Karpas-422 (cell line): ENCODE results near the gene ITPR1. TPM values are rescaled to one million over a fixed set of nuclear protein-coding genes. Genes with fewer than 3 reads are reported as not detected.

Experiments
- DNase-seq: peaks from one replicate; pipeline ENCODE4 v3.0.0-alpha.2; 2015
- H2AFZ ChIP-seq: fragments of 200-600 bp; sonication (generic); 2 replicates; pipeline ENCODE4 v1.6.1; 2014; ENCODE audit warnings: antibody characterized with exemption, low read length, mixed read lengths
- H3K27ac ChIP-seq: fragments of 200-600 bp; sonication (generic); 2 replicates; pipeline ENCODE4 v1.5.1; 2014; ENCODE audit warnings: mild to moderate bottlenecking, low read length, moderate library complexity
- H3K27me3 ChIP-seq: fragments of 200-600 bp; sonication (generic); 2 replicates; pipeline ENCODE4 v1.6.1; 2014; ENCODE audit warnings: low read length, mixed read lengths
- H3K36me3 ChIP-seq: fragments of 200-600 bp; sonication (generic); 2 replicates; pipeline ENCODE4 v1.6.1; 2014; ENCODE audit warnings: low read length, mixed read lengths; ENCODE audit not compliant: insufficient read depth
- H3K4me1 ChIP-seq: fragments of 200-600 bp; sonication (generic); 2 replicates; pipeline ENCODE4 v1.6.1; 2014; ENCODE audit warnings: mild to moderate bottlenecking, low read length, mixed read lengths
- H3K4me2 ChIP-seq: fragments of 200-600 bp; sonication (generic); 2 replicates; pipeline ENCODE4 v1.6.1; 2014; ENCODE audit warnings: low read length, low read depth, mild to moderate bottlenecking; ENCODE audit not compliant: poor library complexity, severe bottlenecking
- H3K4me3 ChIP-seq: fragments of 200-600 bp; sonication (generic); 2 replicates; pipeline ENCODE4 v1.5.1; 2014; ENCODE audit warnings: mild to moderate bottlenecking, antibody characterized with exemption, low read length, mixed read lengths
- H3K79me2 ChIP-seq: fragments of 200-600 bp; sonication (generic); 2 replicates; pipeline ENCODE4 v1.6.1; 2014; ENCODE audit warnings: mild to moderate bottlenecking, low read length, mixed read lengths
- H3K9ac ChIP-seq: fragments of 200-600 bp; sonication (generic); 2 replicates; pipeline ENCODE4 v1.6.0; 2014; ENCODE audit warnings: low read length
- H3K9me2 ChIP-seq: fragments of 200-600 bp; sonication (generic), shearing (Covaris generic); replicated peaks from 2 replicates; pipeline ENCODE4 v1.6.0; 2014; ENCODE audit warnings: mild to moderate bottlenecking, low read length, moderate library complexity; ENCODE audit not compliant: insufficient read depth
- H3K9me3 ChIP-seq: fragments of 300-700, 200-600 bp; sonication (generic); 2 replicates; pipeline ENCODE4 v1.6.1; 2014; ENCODE audit warnings: low read length, mixed read lengths
- H4K20me1 ChIP-seq: fragments of 200-600 bp; sonication (generic); 2 replicates; pipeline ENCODE4 v1.6.1; 2014; ENCODE audit warnings: mild to moderate bottlenecking, antibody characterized with exemption, low read length, low read depth; ENCODE audit not compliant: insufficient read depth
- total RNA-seq: library from RNA; depleted of rRNA; stranded (reverse); fragments of >200 nt; shearing (Covaris generic); gene quantifications from 2 replicates; pipeline ENCODE4 v1.2.3, GENCODE V29; 2014; ENCODE audit warnings: low replicate concordance

Gene ITPR1
- total RNA-seq, 1 experiment from 2014 or later, result 18.2 TPM

- H4K20me1 ChIP-seq, result no peaks in the 10 kb centered on the region
- H3K9me2 ChIP-seq, result no peaks in the 10 kb centered on the region
- DNase-seq, result no peak
- peaks cover 9% of the 10 kb centered on the region for H3K4me1 ChIP-seq
- H3K27me3 ChIP-seq, result no peaks in the 10 kb centered on the region
- no peak overlapping the region for H3K9ac ChIP-seq
- H3K79me2 ChIP-seq, result no peaks in the 10 kb centered on the region
- H3K9me3 ChIP-seq, result no peaks in the 10 kb centered on the region
- no peak overlapping the region for H2AFZ ChIP-seq
- no peak overlapping the region for H3K4me3 ChIP-seq
- no peak overlapping the region for H3K4me2 ChIP-seq
- H3K27ac ChIP-seq, result no peak overlapping the region
- no peaks in the 10 kb centered on the region for H3K36me3 ChIP-seq
Observed at GRCh38 chr3:4804161-4805058, 311.3 kb downstream of the ITPR1 start.

- Histone ChIP-seq H3K27me3 (no peaks in the 10 kb centered on the region), H3K9me3 (no peaks in the 10 kb centered on the region), H3K4me2 (no peak overlapping the region), H3K9ac (no peak overlapping the region), H3K9me2 (no peaks in the 10 kb centered on the region), H3K36me3 (no peaks in the 10 kb centered on the region), H3K4me1 (peaks cover 5% of the 10 kb centered on the region), H3K79me2 (no peaks in the 10 kb centered on the region), H2AFZ (no peak overlapping the region), H3K4me3 (no peak overlapping the region), H3K27ac (no peak overlapping the region), H4K20me1 (no peaks in the 10 kb centered on the region)
- DNase-seq, result no peak
Observed at GRCh38 chr3:4805662-4806061, 312.5 kb downstream of the ITPR1 start.

GRCh38 chr3:4806535-4807108, 313.5 kb downstream of the ITPR1 start:
- Histone ChIP-seq H3K27me3 (no peaks in the 10 kb centered on the region), H3K9ac (no peak overlapping the region), H4K20me1 (no peaks in the 10 kb centered on the region), H3K36me3 (no peaks in the 10 kb centered on the region), H3K79me2 (no peaks in the 10 kb centered on the region), H3K9me2 (no peaks in the 10 kb centered on the region), H3K4me1 (no peaks in the 10 kb centered on the region), H3K27ac (no peak overlapping the region), H3K9me3 (no peaks in the 10 kb centered on the region), H3K4me3 (no peak overlapping the region), H3K4me2 (no peak overlapping the region), H2AFZ (no peak overlapping the region)
- DNase-seq, result no peak

DNA sequence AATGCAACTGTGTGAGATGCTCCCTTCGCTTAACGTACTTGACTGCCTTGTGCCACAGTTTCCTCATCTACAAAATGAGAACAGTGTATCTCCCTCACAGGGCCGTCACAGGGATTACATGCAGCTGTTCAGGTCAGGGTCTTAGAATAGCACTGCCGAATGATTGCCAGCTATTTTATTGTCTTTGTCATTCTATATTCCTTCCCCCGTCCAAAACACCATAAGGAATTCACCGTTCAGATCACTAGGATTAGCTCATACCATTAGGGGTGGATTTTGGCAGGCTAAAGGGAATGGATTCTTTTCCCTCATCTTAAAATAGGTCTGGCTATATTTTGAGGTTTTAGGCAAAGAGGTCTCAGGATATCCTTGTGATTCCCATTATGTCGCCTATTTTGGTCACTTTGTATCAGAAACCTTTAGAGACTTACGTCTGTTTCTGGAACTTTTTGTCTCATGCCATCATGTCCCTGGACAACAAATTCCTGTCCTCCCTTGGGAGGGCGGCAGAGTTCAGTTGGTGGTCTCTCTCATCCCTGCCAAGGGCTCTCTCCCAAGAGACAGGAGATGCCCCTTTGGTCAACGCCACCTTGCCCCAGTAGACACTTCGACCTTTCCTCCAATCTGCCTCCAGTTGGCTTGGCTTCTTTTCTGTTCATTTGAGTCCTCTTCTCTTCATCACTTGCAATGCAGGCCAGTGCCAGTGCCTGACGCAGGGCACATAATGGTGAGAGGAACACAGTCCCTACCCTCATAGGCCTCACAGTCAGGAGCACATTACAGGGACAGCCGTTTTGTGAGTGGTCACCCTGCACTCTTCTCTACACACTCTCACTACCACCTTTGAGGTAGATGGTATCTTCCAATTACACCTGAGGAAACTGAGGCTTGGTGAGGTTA, 314.5 kb downstream of the ITPR1 start:
- Histone ChIP-seq H3K4me3 (no peak overlapping the region), H3K36me3 (no peaks in the 10 kb centered on the region)
- no peak for DNase-seq

GRCh38 chr3:4808637-4809036, 315.5 kb downstream of the ITPR1 start:
- no peaks in the 10 kb centered on the region for H4K20me1 ChIP-seq
- H3K4me1 ChIP-seq, result no peaks in the 10 kb centered on the region
- H3K4me2 ChIP-seq, result no peak overlapping the region
- no peaks in the 10 kb centered on the region for H3K27me3 ChIP-seq
- no peak overlapping the region for H3K4me3 ChIP-seq
- no peak overlapping the region for H3K27ac ChIP-seq
- no peaks in the 10 kb centered on the region for H3K79me2 ChIP-seq
- H3K9me3 ChIP-seq, result no peaks in the 10 kb centered on the region
- H2AFZ ChIP-seq, result no peak overlapping the region
- H3K36me3 ChIP-seq, result no peaks in the 10 kb centered on the region
- H3K9me2 ChIP-seq, result no peaks in the 10 kb centered on the region
- no peak for DNase-seq
- H3K9ac ChIP-seq, result no peak overlapping the region

More for the DNA sequence above, 314.5 kb downstream of the ITPR1 start:
- Histone ChIP-seq H3K79me2 (no peaks in the 10 kb centered on the region), H3K4me2 (no peak overlapping the region), H3K9ac (no peak overlapping the region), H3K27me3 (no peaks in the 10 kb centered on the region), H3K9me2 (no peaks in the 10 kb centered on the region), H3K4me1 (no peaks in the 10 kb centered on the region), H2AFZ (no peak overlapping the region), H4K20me1 (no peaks in the 10 kb centered on the region), H3K9me3 (no peaks in the 10 kb centered on the region), H3K27ac (no peak overlapping the region)

- Histone ChIP-seq H3K27me3 (no peaks in the 10 kb centered on the region), H3K36me3 (no peaks in the 10 kb centered on the region), H3K9me3 (no peaks in the 10 kb centered on the region), H3K9me2 (no peaks in the 10 kb centered on the region), H4K20me1 (no peaks in the 10 kb centered on the region), H2AFZ (no peak overlapping the region), H3K4me2 (no peak overlapping the region), H3K4me1 (no peaks in the 10 kb centered on the region), H3K27ac (no peak overlapping the region), H3K4me3 (no peak overlapping the region), H3K79me2 (no peaks in the 10 kb centered on the region), H3K9ac (no peak overlapping the region)
- no peak for DNase-seq
Observed at GRCh38 chr3:4809922-4810321, 316.8 kb downstream of the ITPR1 start.

DNA sequence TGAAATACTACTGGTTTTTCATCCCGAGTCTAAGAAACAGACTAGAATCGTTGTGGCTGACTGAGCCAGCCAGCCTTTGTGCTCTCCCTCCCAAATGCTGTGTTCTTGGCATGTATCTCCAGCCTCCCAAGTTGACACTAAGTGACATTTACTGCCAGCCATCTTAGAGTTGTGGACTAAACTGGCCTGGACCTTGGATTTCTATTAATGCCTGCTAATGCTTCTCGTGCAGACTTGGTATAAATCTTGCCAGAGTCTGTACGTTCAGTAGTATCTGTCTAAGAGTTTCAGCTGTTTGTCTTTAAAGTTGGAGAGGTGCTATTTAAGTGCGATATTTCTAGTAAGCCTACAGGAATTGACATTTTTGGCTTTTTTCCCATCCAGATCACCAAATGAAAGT, 319.4 kb downstream of the ITPR1 start:
- no peak overlapping the region for H3K27ac ChIP-seq
- no peaks in the 10 kb centered on the region for H3K4me1 ChIP-seq
- no peaks in the 10 kb centered on the region for H4K20me1 ChIP-seq
- no peak overlapping the region for H3K4me2 ChIP-seq
- H3K27me3 ChIP-seq, result no peaks in the 10 kb centered on the region
- DNase-seq, result no peak
- H3K36me3 ChIP-seq, result no peaks in the 10 kb centered on the region
- H2AFZ ChIP-seq, result no peak overlapping the region
- no peak overlapping the region for H3K9ac ChIP-seq
- no peak overlapping the region for H3K4me3 ChIP-seq
- no peaks in the 10 kb centered on the region for H3K9me3 ChIP-seq
- no peaks in the 10 kb centered on the region for H3K79me2 ChIP-seq
- H3K9me2 ChIP-seq, result no peaks in the 10 kb centered on the region

GRCh38 chr3:4813909-4814304, 320.8 kb downstream of the ITPR1 start:
- H3K9ac ChIP-seq, result no peak overlapping the region
- no peak overlapping the region for H2AFZ ChIP-seq
- no peaks in the 10 kb centered on the region for H3K79me2 ChIP-seq
- H3K9me3 ChIP-seq, result no peaks in the 10 kb centered on the region
- H3K9me2 ChIP-seq, result no peaks in the 10 kb centered on the region
- no peak overlapping the region for H3K27ac ChIP-seq
- DNase-seq, result no peak
- no peaks in the 10 kb centered on the region for H3K4me1 ChIP-seq
- no peaks in the 10 kb centered on the region for H4K20me1 ChIP-seq
- H3K4me2 ChIP-seq, result no peak overlapping the region
- no peaks in the 10 kb centered on the region for H3K27me3 ChIP-seq
- H3K4me3 ChIP-seq, result no peak overlapping the region
- no peaks in the 10 kb centered on the region for H3K36me3 ChIP-seq
